Activated T-cell treated with anti-CD3 and anti-CD28 coated beads, Interleukin-2, amount 50 U/mL, for 48 hours (primary cell): ENCODE results near the gene ASCC3.
"Not testable (repeated sequence)": the region's sequence is repeated elsewhere in the genome, so short reads cannot be mapped to it uniquely, and the experiment has no call there.

Experiments
- DNase-seq, 2 experiments: peaks; one replicate each; pipeline ENCODE4 v3.0.0-alpha.2; 2020

ASCC3 gene

GRCh38 chr6:100886076-100886475, 4.9 kb upstream of the ASCC3 start:
- no peak for DNase-seq

GRCh38 chr6:100883347-100883746, 2.2 kb upstream of the ASCC3 start:
- DNase-seq, result no peak

- no peak for DNase-seq
Measured at GRCh38 chr6:100881707-100882040, 545 bp upstream of the ASCC3 start.

GRCh38 chr6:100880149-100880852, 828 bp downstream of the ASCC3 start:
- no peak for DNase-seq

- no peak for DNase-seq
Measured at GRCh38 chr6:100879317-100879716, 1.8 kb downstream of the ASCC3 start.

GRCh38 chr6:100877851-100878250, 3.3 kb downstream of the ASCC3 start:
- DNase-seq, result no peak

GRCh38 chr6:100876251-100876650, 4.9 kb downstream of the ASCC3 start:
- no peak for DNase-seq

GRCh38 chr6:100865525-100865924, 15.6 kb downstream of the ASCC3 start:
- no peak for DNase-seq

- DNase-seq, result no peak
Measured at GRCh38 chr6:100862063-100862462, 19.1 kb downstream of the ASCC3 start.

- no peak for DNase-seq
Measured at GRCh38 chr6:100856146-100856545, 25.0 kb downstream of the ASCC3 start.

- DNase-seq, result no peak
Measured at GRCh38 chr6:100851819-100852218, 29.3 kb downstream of the ASCC3 start.

- DNase-seq, result no peak
Measured at GRCh38 chr6:100850174-100850573, 31.0 kb downstream of the ASCC3 start.

GRCh38 chr6:100846276-100846675, 34.9 kb downstream of the ASCC3 start:
- DNase-seq, result no peak

- DNase-seq, result no peak
Measured at GRCh38 chr6:100845676-100846075, 35.5 kb downstream of the ASCC3 start.

GRCh38 chr6:100839419-100839818, 41.7 kb downstream of the ASCC3 start:
- no peak for DNase-seq

GRCh38 chr6:100838011-100838410, 43.1 kb downstream of the ASCC3 start:
- DNase-seq, result no peak

GRCh38 chr6:100833972-100834574, 47.1 kb downstream of the ASCC3 start:
- DNase-seq, result no peak

- DNase-seq, result not testable (repeated sequence)
Measured at GRCh38 chr6:100829077-100829595, 52.0 kb downstream of the ASCC3 start.

- no peak for DNase-seq
Measured at GRCh38 chr6:100823041-100823440, 58.1 kb downstream of the ASCC3 start.

- DNase-seq, result no peak
Measured at GRCh38 chr6:100818066-100818465, 63.1 kb downstream of the ASCC3 start.

GRCh38 chr6:100810015-100810414, 71.1 kb downstream of the ASCC3 start:
- no peak for DNase-seq

GRCh38 chr6:100809346-100809745, 71.8 kb downstream of the ASCC3 start:
- DNase-seq, result no peak

- DNase-seq, result no peak
Measured at GRCh38 chr6:100808638-100809275, 72.4 kb downstream of the ASCC3 start.

- no peak for DNase-seq
Measured at GRCh38 chr6:100806296-100806695, 74.8 kb downstream of the ASCC3 start.
